ENCODE results near the gene CAND2. TPM values are rescaled to one million over a fixed set of nuclear protein-coding genes. Genes with fewer than 3 reads are reported as not detected.

CAND2 gene
- total RNA-seq, 1 experiment from 2014 or later = 8.2 TPM

GRCh38 chr3:12813967-12814366, 17.5 kb downstream of the CAND2 start:
- ChIA-PET CTCF (no interaction called here), POLR2A (ENCODE audit: low non-redundant PET) (no interaction called here)
- intact Hi-C loops (cut with micrococcal nuclease; ENCODE audit: unreplicated experiment) = no loop called here

GRCh38 chr3:12815078-12815477, 18.6 kb downstream of the CAND2 start:
- TF ChIP-seq EZH2 (IDR thresholded peaks at IDR 0.05; ENCODE audit: borderline replicate concordance, low read depth, low read length, poor library complexity, severe bottlenecking) = no peak
- no peak for TF ChIP-seq CTCF (conservative IDR thresholded peaks at IDR 0.05; ENCODE audit: low read depth, low read length)
- CTCF ChIA-PET = no interaction called here
- no peak overlapping the region for H3K27ac ChIP-seq (ENCODE audit: low read depth, low read length, poor library complexity, severe bottlenecking)
- peaks cover 6% of the 10 kb centered on the region for H3K4me1 ChIP-seq (ENCODE audit: insufficient read depth, low read length, poor library complexity, severe bottlenecking)
- no peaks in the 10 kb centered on the region for H3K9me3 ChIP-seq (ENCODE audit: low read depth, low read length, poor library complexity, severe bottlenecking)
- BruUV-seq (replicated peaks) = no TSS peak
- POLR2A ChIA-PET (ENCODE audit: low non-redundant PET) = no interaction called here
- H3K36me3 ChIP-seq (ENCODE audit: insufficient read depth, low read length, poor library complexity, severe bottlenecking) = no peaks in the 10 kb centered on the region
- intact Hi-C loops (cut with micrococcal nuclease; ENCODE audit: unreplicated experiment) = no loop called here
- H3K27me3 ChIP-seq (replicated peaks; ENCODE audit: insufficient read depth, low read depth, low read length, poor library complexity) = no peaks in the 10 kb centered on the region
- DNase-seq (ENCODE audit: low spot score) = no peak
- H3K4me3 ChIP-seq (ENCODE audit: low read depth, low read length, poor library complexity, severe bottlenecking) = no peak overlapping the region

More at GRCh38 chr3:12813967-12814366, 17.5 kb downstream of the CAND2 start:
- no peak for DNase-seq (ENCODE audit: low spot score)
- Histone ChIP-seq H3K4me3 (ENCODE audit: low read depth, low read length, poor library complexity, severe bottlenecking) (no peak overlapping the region), H3K36me3 (ENCODE audit: insufficient read depth, low read length, poor library complexity, severe bottlenecking) (no peaks in the 10 kb centered on the region), H3K9me3 (ENCODE audit: low read depth, low read length, poor library complexity, severe bottlenecking) (no peaks in the 10 kb centered on the region), H3K4me1 (ENCODE audit: insufficient read depth, low read length, poor library complexity, severe bottlenecking) (peaks cover 6% of the 10 kb centered on the region), H3K27ac (ENCODE audit: low read depth, low read length, poor library complexity, severe bottlenecking) (no peak overlapping the region), H3K27me3 (replicated peaks; ENCODE audit: insufficient read depth, low read depth, low read length, poor library complexity) (no peaks in the 10 kb centered on the region)
- no TSS peak for BruUV-seq (replicated peaks)
- TF ChIP-seq CTCF (conservative IDR thresholded peaks at IDR 0.05; ENCODE audit: low read depth, low read length) (no peak), EZH2 (IDR thresholded peaks at IDR 0.05; ENCODE audit: borderline replicate concordance, low read depth, low read length, poor library complexity, severe bottlenecking) (no peak)

GRCh38 chr3:12815719-12816118, 19.2 kb downstream of the CAND2 start:
- ChIA-PET CTCF (no interaction called here), POLR2A (ENCODE audit: low non-redundant PET) (no interaction called here)
- TF ChIP-seq EZH2 (IDR thresholded peaks at IDR 0.05; ENCODE audit: borderline replicate concordance, low read depth, low read length, poor library complexity, severe bottlenecking) = no peak
- no peak for TF ChIP-seq CTCF (conservative IDR thresholded peaks at IDR 0.05; ENCODE audit: low read depth, low read length)
- BruUV-seq (replicated peaks) = no TSS peak
- Histone ChIP-seq H3K4me3 (ENCODE audit: low read depth, low read length, poor library complexity, severe bottlenecking) (no peak overlapping the region), H3K9me3 (ENCODE audit: low read depth, low read length, poor library complexity, severe bottlenecking) (no peaks in the 10 kb centered on the region), H3K27me3 (replicated peaks; ENCODE audit: insufficient read depth, low read depth, low read length, poor library complexity) (no peaks in the 10 kb centered on the region), H3K27ac (ENCODE audit: low read depth, low read length, poor library complexity, severe bottlenecking) (no peak overlapping the region), H3K4me1 (ENCODE audit: insufficient read depth, low read length, poor library complexity, severe bottlenecking) (peaks cover 4% of the 10 kb centered on the region), H3K36me3 (ENCODE audit: insufficient read depth, low read length, poor library complexity, severe bottlenecking) (no peaks in the 10 kb centered on the region)
- intact Hi-C loops (cut with micrococcal nuclease; ENCODE audit: unreplicated experiment) = no loop called here
- DNase-seq (ENCODE audit: low spot score) = no peak
